ENCODE results near the gene ZRANB3. TPM values are rescaled to one million over a fixed set of nuclear protein-coding genes. Genes with fewer than 3 reads are reported as not detected.

The ZRANB3 gene
- total RNA-seq, 1 donor from 2014 or later: 8.9 TPM

GRCh38 chr2:135154962-135155361 is 376.1 kb downstream of the ZRANB3 start:
- no peak overlapping the region for H3K27ac Mint-ChIP-seq (ENCODE audit: unreplicated experiment)
- Histone ChIP-seq H3K4me1 (ENCODE audit: insufficient read depth, low read length) (no peaks in the 10 kb centered on the region), H3K4me2 (ENCODE audit: low read length) (no peak overlapping the region), H2AFZ (ENCODE audit: low read depth, low read length) (no peak overlapping the region), H3K36me3 (ENCODE audit: insufficient read depth, low read length) (peaks cover 41% of the 10 kb centered on the region), H3K27me3 (ENCODE audit: insufficient read depth, low read length) (no peaks in the 10 kb centered on the region), H3K9ac (ENCODE audit: low read length) (no peak overlapping the region), H3K9me3 (ENCODE audit: insufficient read depth, low read depth, low read length) (no peaks in the 10 kb centered on the region), H4K20me1 (ENCODE audit: insufficient read depth, low read length) (no peaks in the 10 kb centered on the region), H3K4me3 (ENCODE audit: insufficient read depth, low read depth, low read length) (no peak overlapping the region), H3K79me2 (ENCODE audit: insufficient read depth, low read length) (no peaks in the 10 kb centered on the region), H3K27ac (ENCODE audit: low read depth, low read length) (no peak overlapping the region)
- H3K36me3 Mint-ChIP-seq (ENCODE audit: low read depth, unreplicated experiment): peaks cover 18% of the 10 kb centered on the region
- TF ChIP-seq EZH2 (IDR thresholded peaks at IDR 0.05; ENCODE audit: insufficient read depth, low read length) (no peak), CTCF (IDR thresholded peaks at IDR 0.05; ENCODE audit: insufficient read depth, low read depth, low read length) (no peak)
- no peak for FAIRE-seq
- H3K4me1 Mint-ChIP-seq (ENCODE audit: low read depth, unreplicated experiment): peaks cover 19% of the 10 kb centered on the region
- H3K27me3 Mint-ChIP-seq (ENCODE audit: low read depth, unreplicated experiment): no peaks in the 10 kb centered on the region
- no peak for DNase-seq (ENCODE audit: low read depth)
- H3K4me3 Mint-ChIP-seq (ENCODE audit: unreplicated experiment): no peak overlapping the region
- no peaks in the 10 kb centered on the region for H3K9me3 Mint-ChIP-seq (ENCODE audit: unreplicated experiment)

GRCh38 chr2:135152361-135152760 is 378.7 kb downstream of the ZRANB3 start:
- H3K4me1 ChIP-seq (ENCODE audit: insufficient read depth, low read length): no peaks in the 10 kb centered on the region
- H3K9me3 Mint-ChIP-seq (ENCODE audit: unreplicated experiment): no peaks in the 10 kb centered on the region
- H3K9ac ChIP-seq (ENCODE audit: low read length): no peak overlapping the region
- peaks cover 34% of the 10 kb centered on the region for H3K36me3 ChIP-seq (ENCODE audit: insufficient read depth, low read length)
- peaks cover 19% of the 10 kb centered on the region for H3K4me1 Mint-ChIP-seq (ENCODE audit: low read depth, unreplicated experiment)
- H3K27ac Mint-ChIP-seq (ENCODE audit: unreplicated experiment): no peak overlapping the region
- H2AFZ ChIP-seq (ENCODE audit: low read depth, low read length): no peak overlapping the region
- H3K36me3 Mint-ChIP-seq (ENCODE audit: low read depth, unreplicated experiment): peaks cover 16% of the 10 kb centered on the region
- H3K4me2 ChIP-seq (ENCODE audit: low read length): no peak overlapping the region
- no peaks in the 10 kb centered on the region for H3K27me3 Mint-ChIP-seq (ENCODE audit: low read depth, unreplicated experiment)
- FAIRE-seq (no peak), DNase-seq (ENCODE audit: low read depth) (no peak)
- no peak overlapping the region for H3K27ac ChIP-seq (ENCODE audit: low read depth, low read length)
- no peak overlapping the region for H3K4me3 Mint-ChIP-seq (ENCODE audit: unreplicated experiment)
- no peaks in the 10 kb centered on the region for H3K27me3 ChIP-seq (ENCODE audit: insufficient read depth, low read length)
- no peaks in the 10 kb centered on the region for H3K9me3 ChIP-seq (ENCODE audit: insufficient read depth, low read depth, low read length)
- H3K4me3 ChIP-seq (ENCODE audit: insufficient read depth, low read depth, low read length): no peak overlapping the region
- H3K79me2 ChIP-seq (ENCODE audit: insufficient read depth, low read length): peaks cover 2% of the 10 kb centered on the region
- no peak for TF ChIP-seq EZH2 (IDR thresholded peaks at IDR 0.05; ENCODE audit: insufficient read depth, low read length)
- TF ChIP-seq CTCF (IDR thresholded peaks at IDR 0.05; ENCODE audit: insufficient read depth, low read depth, low read length): no peak
- peaks cover 6% of the 10 kb centered on the region for H4K20me1 ChIP-seq (ENCODE audit: insufficient read depth, low read length)

GRCh38 chr2:135151615-135152014 is 379.4 kb downstream of the ZRANB3 start:
- H3K9me3 ChIP-seq (ENCODE audit: insufficient read depth, low read depth, low read length): no peaks in the 10 kb centered on the region
- no peaks in the 10 kb centered on the region for H3K4me1 ChIP-seq (ENCODE audit: insufficient read depth, low read length)
- peaks cover 4% of the 10 kb centered on the region for H3K79me2 ChIP-seq (ENCODE audit: insufficient read depth, low read length)
- H3K4me1 Mint-ChIP-seq (ENCODE audit: low read depth, unreplicated experiment): peaks cover 19% of the 10 kb centered on the region
- no peak overlapping the region for H3K27ac Mint-ChIP-seq (ENCODE audit: unreplicated experiment)
- no peaks in the 10 kb centered on the region for H3K27me3 Mint-ChIP-seq (ENCODE audit: low read depth, unreplicated experiment)
- H3K9ac ChIP-seq (ENCODE audit: low read length): no peak overlapping the region
- H2AFZ ChIP-seq (ENCODE audit: low read depth, low read length): no peak overlapping the region
- H3K4me3 ChIP-seq (ENCODE audit: insufficient read depth, low read depth, low read length): no peak overlapping the region
- H3K36me3 Mint-ChIP-seq (ENCODE audit: low read depth, unreplicated experiment): peaks cover 12% of the 10 kb centered on the region
- FAIRE-seq (no peak), DNase-seq (ENCODE audit: low read depth) (no peak)
- H4K20me1 ChIP-seq (ENCODE audit: insufficient read depth, low read length): peaks cover 7% of the 10 kb centered on the region
- H3K4me3 Mint-ChIP-seq (ENCODE audit: unreplicated experiment): no peak overlapping the region
- TF ChIP-seq CTCF (IDR thresholded peaks at IDR 0.05; ENCODE audit: insufficient read depth, low read depth, low read length) (no peak), EZH2 (IDR thresholded peaks at IDR 0.05; ENCODE audit: insufficient read depth, low read length) (no peak)
- H3K27ac ChIP-seq (ENCODE audit: low read depth, low read length): no peak overlapping the region
- H3K9me3 Mint-ChIP-seq (ENCODE audit: unreplicated experiment): no peaks in the 10 kb centered on the region
- peaks cover 34% of the 10 kb centered on the region for H3K36me3 ChIP-seq (ENCODE audit: insufficient read depth, low read length)
- H3K4me2 ChIP-seq (ENCODE audit: low read length): no peak overlapping the region
- H3K27me3 ChIP-seq (ENCODE audit: insufficient read depth, low read length): no peaks in the 10 kb centered on the region
